Testis (tissue), 2 donors: ENCODE data around the gene SLC12A4.

Source experiments
- CTCF ChIP-seq, 3 experiments: fragments of 450-650 bp in 2 of 3; fragments of 200-600 bp in 1 of 3; sonication (generic) in 1 of 3; IDR thresholded peaks; one replicate each; pipeline ENCODE4 v1.5.1; 2016 to 2019; ENCODE audit warnings: antibody characterized with exemption in 3 of 3, mild to moderate bottlenecking in 2 of 3, moderate library complexity in 1 of 3
- POLR2A ChIP-seq: fragments of 450-650 bp; IDR thresholded peaks from one replicate; pipeline ENCODE4 v1.6.1; 2017; ENCODE audit warnings: antibody characterized with exemption, mild to moderate bottlenecking, moderate library complexity

- TF ChIP-seq CTCF (IDR thresholded peaks at IDR 0.05) (no peak), POLR2A (no peak)
Observed at GRCh38 chr16:67975321-67976105, 7.1 kb upstream of the SLC12A4 start.
